DMS79 treated with DMSO at 0.1 percent for 48 hours (cell line): ENCODE data around the gene FANCC.
A peak's percentile ranks its signal among the peaks of the same experiment; 100 is the strongest.

Experiments used
- DNase-seq: peaks from one replicate; lab custom pipeline; 2025; lab: John Stamatoyannopoulos, UW

FANCC gene

GRCh38 chr9:95143591-95144561 lies 173.6 kb downstream of the FANCC start:
- DNase-seq: no peak

- no peak for DNase-seq
Observed at GRCh38 chr9:95142728-95143127, 174.8 kb downstream of the FANCC start.

GRCh38 chr9:95142315-95142714 lies 175.2 kb downstream of the FANCC start:
- no peak for DNase-seq

- no peak for DNase-seq
Observed at GRCh38 chr9:95140821-95141220, 176.7 kb downstream of the FANCC start.

DNA sequence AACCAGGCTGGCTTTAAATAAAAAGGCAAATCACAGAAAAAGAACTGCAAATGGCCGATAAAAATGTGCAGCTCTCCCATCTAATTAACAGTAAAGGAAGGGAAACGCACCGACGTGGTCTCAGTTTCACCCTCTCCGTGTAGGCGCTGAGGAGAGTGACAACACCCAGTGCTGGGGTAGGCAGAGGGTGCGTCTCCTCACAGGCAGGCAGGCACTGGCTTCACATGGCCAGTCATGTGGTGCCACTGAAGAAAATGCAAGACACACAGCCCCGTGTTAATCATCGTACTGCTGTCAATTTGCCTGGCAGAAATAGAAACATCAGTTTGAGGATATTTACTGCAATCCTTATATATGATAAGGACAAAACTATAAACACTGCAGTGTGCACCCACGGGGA lies 178.4 kb downstream of the FANCC start:
- peak; percentile 7 for DNase-seq

DNA sequence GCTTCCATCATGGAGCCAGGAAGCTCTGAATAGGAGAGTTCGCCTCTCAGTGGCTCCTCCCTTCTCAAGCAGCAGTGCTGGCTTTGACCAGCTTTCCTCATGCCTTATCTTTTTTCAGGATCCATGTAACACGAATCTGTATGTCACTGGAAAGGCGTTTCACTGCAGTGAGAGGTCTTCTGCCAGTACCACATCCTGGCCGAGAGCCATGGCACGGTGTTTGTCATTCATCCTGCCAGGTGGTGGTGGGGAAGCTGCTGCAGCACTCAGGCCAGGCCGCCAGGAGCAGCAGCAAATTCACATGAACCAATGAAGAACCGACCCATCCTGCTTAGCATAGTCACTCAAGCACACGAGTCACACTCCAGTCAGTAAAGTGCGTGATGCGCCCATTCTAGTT lies 179.0 kb downstream of the FANCC start:
- peak; percentile 85 for DNase-seq

GRCh38 chr9:95137587-95138145 lies 179.8 kb downstream of the FANCC start:
- DNase-seq: peak; percentile 58

- no peak for DNase-seq
Observed at GRCh38 chr9:95135756-95136155, 181.8 kb downstream of the FANCC start.

DNA sequence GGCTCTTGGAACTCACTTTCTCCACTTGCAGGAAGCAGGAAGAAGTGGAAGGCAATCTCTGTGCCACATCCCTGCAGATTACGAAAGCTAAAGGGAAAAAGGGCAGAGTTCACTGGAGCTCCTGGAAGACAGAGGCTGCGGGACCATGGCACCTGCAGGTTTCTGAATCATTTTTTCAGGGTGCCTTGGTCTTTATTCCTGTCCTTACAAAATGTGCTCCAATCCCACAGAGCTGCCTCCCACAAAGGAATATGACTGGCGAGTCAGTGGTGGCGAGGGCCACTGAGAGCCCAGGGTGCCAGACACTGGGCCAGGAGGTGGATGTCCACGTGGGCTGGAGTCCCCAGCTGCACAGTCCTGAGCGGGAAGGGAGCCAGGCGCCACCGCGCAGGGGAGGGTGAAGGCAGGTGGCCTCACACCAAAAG lies 183.0 kb downstream of the FANCC start:
- DNase-seq: no peak

DNA sequence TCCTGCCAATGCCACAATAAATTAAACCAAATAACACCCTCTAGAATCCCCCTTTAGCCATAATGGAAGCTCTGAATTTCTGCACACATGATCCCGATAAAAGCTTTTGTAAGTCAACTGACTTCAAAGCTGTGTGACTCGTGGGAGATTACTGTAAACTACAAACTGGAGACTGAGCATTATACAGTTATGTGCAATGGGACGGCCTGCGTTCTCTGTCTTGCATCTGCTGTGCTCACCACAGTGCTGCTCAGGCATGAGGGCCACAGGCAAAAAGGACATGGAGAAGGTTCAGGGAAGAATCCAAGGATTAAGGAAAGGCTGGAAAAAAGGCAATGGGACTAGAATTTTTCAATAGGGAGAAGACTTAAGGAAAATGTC lies 184.2 kb downstream of the FANCC start:
- no peak for DNase-seq

GRCh38 chr9:95132366-95133324 lies 184.9 kb downstream of the FANCC start:
- DNase-seq: peak; percentile 55

- peak; percentile 50 for DNase-seq
Observed at GRCh38 chr9:95131023-95131943, 186.2 kb downstream of the FANCC start.

GRCh38 chr9:95130484-95130883 lies 187.0 kb downstream of the FANCC start:
- no peak for DNase-seq

- peak; percentile 45 for DNase-seq
Observed at GRCh38 chr9:95129476-95130291, 187.8 kb downstream of the FANCC start.

GRCh38 chr9:95128177-95128524 lies 189.4 kb downstream of the FANCC start:
- DNase-seq: no peak

GRCh38 chr9:95127249-95128176 lies 190.0 kb downstream of the FANCC start:
- DNase-seq: no peak

GRCh38 chr9:95126739-95127138 lies 190.8 kb downstream of the FANCC start:
- no peak for DNase-seq

- no peak for DNase-seq
Observed at GRCh38 chr9:95125652-95126051, 191.9 kb downstream of the FANCC start.
